HCT116 (cell line): ENCODE measurements around the gene GCC1. TPM values are rescaled to one million over a fixed set of nuclear protein-coding genes. Genes with fewer than 3 reads are reported as not detected.

Experiments used
- ATAC-seq: fragments of 200-7000 bp; cut with Tn5 transposase; 2 replicates; pipeline ENCODE4 v1.9.1; 2020; ENCODE audit warnings: mild to moderate bottlenecking, moderate library complexity
- BruUV-seq: library from RNA; stranded (reverse); fragments of 400-500 nt; replicated peaks from 2 replicates; lab custom pipeline; 2021; lab: Mats Ljungman, UMichigan
- CTCF ChIA-PET: fragments of 300-600 bp; sonication (Branson Sonifier 250); formaldehyde crosslinking; loops from one replicate; lab custom pipeline; 2021; ENCODE audit warnings: antibody characterized with exemption; lab: Charles Lee
- POLR2A ChIA-PET: fragments of 300-600, 350-600 bp; sonication (Branson Sonifier 250); formaldehyde crosslinking; loops from one replicate; lab custom pipeline; 2021; ENCODE audit warnings: antibody characterized with exemption; lab: Charles Lee
- RAD21 ChIA-PET, 2 experiments: fragments of 300-600 bp; sonication (Branson Sonifier 250); formaldehyde crosslinking; loops; one replicate each; lab custom pipeline; 2023; ENCODE audit warnings: low total read pairs in 2 of 2; ENCODE audit not compliant: uncharacterized antibody in 2 of 2, unreplicated experiment in 2 of 2, low non-redundant PET in 1 of 2; lab: Charles Lee
- DNase-seq: peaks from one replicate; pipeline ENCODE4 v3.0.0-alpha.2; 2010; ENCODE audit warnings: low read depth, low spot score
- H2AFZ ChIP-seq: fragments of 200-600 bp; shearing (Covaris generic), sonication (generic); 2 replicates; pipeline ENCODE4 v1.6.1; 2017; ENCODE audit warnings: low read depth, mixed run types, mixed read lengths, antibody characterized with exemption, low read length; ENCODE audit not compliant: poor library complexity, severe bottlenecking
- H3K27ac ChIP-seq: 2 replicates; pipeline ENCODE4 v1.5.1; 2012; ENCODE audit warnings: low read depth, low read length
- H3K27me3 ChIP-seq: fragments of 200-600 bp; sonication (generic); 2 replicates; pipeline ENCODE4 v1.6.1; 2016; ENCODE audit warnings: mixed run types, low read length, mixed read lengths; ENCODE audit not compliant: insufficient read depth
- H3K36me3 ChIP-seq, 2 experiments: fragments of 200-500 bp in 1 of 2; fragments of 200-600 bp in 1 of 2; sonication (Bioruptor generic) in 1 of 2; sonication (generic) in 1 of 2; 2 replicates each; pipeline versions ENCODE4 v1.5.1 to v1.6.1; 2014 to 2016; ENCODE audit warnings: low read length in 2 of 2, inconsistent platforms in 1 of 2, mixed read lengths in 1 of 2, mixed run types in 1 of 2; ENCODE audit not compliant: insufficient read depth in 2 of 2, control insufficient read depth in 1 of 2
- H3K4me1 ChIP-seq, 2 experiments: fragments of 200-600 bp in 1 of 2; sonication (generic) in 1 of 2; 2 replicates each; pipeline versions ENCODE4 v1.5.1 to v1.6.1; 2012 to 2017; ENCODE audit warnings: low read length in 2 of 2, inconsistent platforms in 1 of 2, mild to moderate bottlenecking in 1 of 2, mixed read lengths in 1 of 2, mixed run types in 1 of 2, moderate library complexity in 1 of 2; ENCODE audit not compliant: insufficient read depth in 2 of 2, control insufficient read depth in 1 of 2
- H3K4me2 ChIP-seq: fragments of 200-600 bp; sonication (generic); 2 replicates; pipeline ENCODE4 v1.6.1; 2017; ENCODE audit warnings: mixed run types, low read length, mixed read lengths
- H3K4me3 ChIP-seq, 2 experiments: fragments of 200-600 bp in 1 of 2; sonication (generic) in 1 of 2; replicated peaks in 1 of 2; 2 replicates each; pipeline ENCODE4 v1.5.1; 2011 to 2016; ENCODE audit warnings: low read length in 2 of 2, control low read depth in 1 of 2, low read depth in 1 of 2, mild to moderate bottlenecking in 1 of 2, mixed read lengths in 1 of 2, mixed run types in 1 of 2
- H3K79me2 ChIP-seq: fragments of 200-600 bp; sonication (generic); 2 replicates; pipeline ENCODE4 v1.6.1; 2017; ENCODE audit warnings: mild to moderate bottlenecking, mixed run types, low read length, moderate library complexity, mixed read lengths; ENCODE audit not compliant: insufficient read depth
- H3K9ac ChIP-seq: fragments of 200-600 bp; sonication (generic); 2 replicates; pipeline ENCODE4 v1.6.1; 2016; ENCODE audit warnings: low read length, mixed read lengths
- H3K9me2 ChIP-seq: fragments of 200-600 bp; sonication (generic), shearing (Covaris generic); 2 replicates; pipeline ENCODE4 v1.6.1; 2017; ENCODE audit warnings: mixed run types, mild to moderate bottlenecking, moderate library complexity; ENCODE audit not compliant: insufficient read depth
- H3K9me3 ChIP-seq, 2 experiments: fragments of 200-500 bp in 1 of 2; fragments of 200-600 bp in 1 of 2; sonication (Bioruptor generic) in 1 of 2; sonication (generic) in 1 of 2; 2 replicates each; pipeline ENCODE4 v1.6.1; 2014 to 2017; ENCODE audit warnings: low read length in 2 of 2, mixed read lengths in 2 of 2, inconsistent platforms in 1 of 2, low read depth in 1 of 2, mild to moderate bottlenecking in 1 of 2, mixed run types in 1 of 2, moderate library complexity in 1 of 2; ENCODE audit not compliant: control insufficient read depth in 1 of 2, insufficient read depth in 1 of 2
- H4K20me1 ChIP-seq: fragments of 200-600 bp; sonication (generic), shearing (Covaris generic); 2 replicates; pipeline ENCODE4 v1.6.1; 2017; ENCODE audit warnings: mixed run types, mild to moderate bottlenecking, moderate library complexity; ENCODE audit not compliant: insufficient read depth
- CTCF ChIP-seq, 3 experiments: fragments of 200-600 bp in 1 of 3; sonication (generic) in 1 of 3; IDR thresholded peaks in 2 of 3; conservative IDR thresholded peaks in 1 of 3; 2 replicates each; pipeline ENCODE4 v1.5.1; 2012 to 2017; ENCODE audit warnings: low read depth in 2 of 3, low read length in 2 of 3, antibody characterized with exemption in 1 of 3, borderline replicate concordance in 1 of 3, control low read depth in 1 of 3, mild to moderate bottlenecking in 1 of 3, mixed read lengths in 1 of 3, mixed run types in 1 of 3, moderate library complexity in 1 of 3; ENCODE audit not compliant: insufficient read depth in 1 of 3
- EGR1 ChIP-seq: IDR thresholded peaks from 2 replicates; pipeline ENCODE4 v1.6.1; 2012; ENCODE audit warnings: low read depth
- ELF1 ChIP-seq: IDR thresholded peaks from 2 replicates; pipeline ENCODE4 v1.6.1; 2012; ENCODE audit warnings: low read depth, borderline replicate concordance
- JUND ChIP-seq: IDR thresholded peaks from 2 replicates; pipeline ENCODE4 v1.6.1; 2012
- POLR2A ChIP-seq: IDR thresholded peaks from 2 replicates; pipeline ENCODE4 v1.7.0; 2011; ENCODE audit warnings: borderline replicate concordance; ENCODE audit not compliant: insufficient read depth, insufficient read length; ENCODE audit errors: extremely low read depth
- POLR2AphosphoS5 ChIP-seq: IDR thresholded peaks from 2 replicates; pipeline ENCODE4 v1.6.1; 2011; ENCODE audit warnings: mild to moderate bottlenecking, low read depth, low read length, moderate library complexity
- SP1 ChIP-seq: IDR thresholded peaks from 2 replicates; pipeline ENCODE4 v1.6.1; 2012; ENCODE audit warnings: low read depth
- TCF7L2 ChIP-seq: IDR thresholded peaks from 2 replicates; pipeline ENCODE4 v1.7.0; 2011; ENCODE audit warnings: borderline replicate concordance, inconsistent platforms; ENCODE audit not compliant: insufficient read depth, insufficient read length; ENCODE audit errors: extremely low read depth
- YY1 ChIP-seq: IDR thresholded peaks from 2 replicates; pipeline ENCODE4 v1.6.1; 2011; ENCODE audit warnings: low read length, low read depth, moderate library complexity, mild to moderate bottlenecking; ENCODE audit not compliant: insufficient replicate concordance; ENCODE audit errors: extremely low read depth
- ZFX ChIP-seq: fragments of 450-650 bp; IDR thresholded peaks from 2 replicates; pipeline ENCODE4 v1.6.1; 2017
- intact Hi-C: fragments of 100-400 bp; cut with micrococcal nuclease; formaldehyde crosslinking; loops from 2 replicates; pipeline ENCODE4 v1.10.0; 2022
- total RNA-seq: library from RNA; stranded (reverse); gene quantifications from one replicate; pipeline ENCODE4 v1.2.1, GENCODE V29; 2021; ENCODE audit not compliant: unreplicated experiment
- TF ChIP-seq, protein P1 (sequence below): IDR thresholded peaks from 2 replicates; pipeline ENCODE4 v1.6.1; 2012
- TF ChIP-seq, protein P2 (sequence below): IDR thresholded peaks from 2 replicates; pipeline ENCODE4 v1.6.1; 2012; ENCODE audit warnings: low read depth

GCC1 gene
- total RNA-seq, 1 experiment from 2014 or later = 17.9 TPM

DNA sequence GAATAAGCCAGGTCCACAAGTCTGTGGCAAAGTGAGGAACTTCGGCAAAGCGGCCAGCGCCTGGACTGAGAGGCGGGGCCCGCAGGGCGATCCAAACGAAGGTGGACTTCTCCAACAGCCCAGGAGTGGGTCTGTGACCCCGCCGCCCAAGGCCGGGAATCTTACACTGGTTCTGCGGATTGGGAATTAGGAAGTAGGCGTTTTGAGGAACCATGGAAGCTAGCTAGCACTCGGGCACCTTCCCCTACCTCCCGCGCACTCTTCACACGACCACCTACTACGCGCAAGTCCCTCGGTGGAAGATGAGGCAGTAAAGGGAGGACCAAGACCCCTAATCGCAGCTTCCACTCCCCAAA is 2.2 kb upstream of the GCC1 start:
- peak overlapping the region; percentile 89 for H3K9ac ChIP-seq
- H3K27ac ChIP-seq = peak overlapping the region; percentile 37; the same call in 1 of the 2 replicates
- H3K9me3 ChIP-seq = no peaks in the 10 kb centered on the region
- peak overlapping the region; percentile 94 for H3K4me2 ChIP-seq
- H3K27me3 ChIP-seq = no peaks in the 10 kb centered on the region
- DNase-seq (no peak), ATAC-seq (no peak)
- peak overlapping the region; percentile 76 to 87 for H3K4me3 ChIP-seq
- ChIA-PET CTCF (interaction anchor here (2.0 to 2.3 kb wide), 2 partner anchors 10 to 622 kb away, joined by 12 to 14 read pairs; no protein-coding TSS in a partner anchor), RAD21 (no interaction called here), POLR2A (no interaction called here)
- H4K20me1 ChIP-seq = no peaks in the 10 kb centered on the region
- BruUV-seq = no TSS peak
- H3K4me1 ChIP-seq = peaks cover 19 to 41% of the 10 kb centered on the region in 2 experiments; a peak in 3 of 4 replicates
- no peaks in the 10 kb centered on the region for H3K9me2 ChIP-seq
- H2AFZ ChIP-seq = no peak overlapping the region
- H3K79me2 ChIP-seq = peaks cover 37% of the 10 kb centered on the region
- peaks cover 13 to 22% of the 10 kb centered on the region in 2 experiments; a peak in 3 of 4 replicates for H3K36me3 ChIP-seq
- intact Hi-C loops = loop anchor here (5.0 kb wide), 2 partner anchors 65 to 195 kb away; partner anchors contain the start of genes SND1 and ZNF800
- peak; percentile 2 for TF ChIP-seq POLR2A
- TF ChIP-seq, protein P1, sequence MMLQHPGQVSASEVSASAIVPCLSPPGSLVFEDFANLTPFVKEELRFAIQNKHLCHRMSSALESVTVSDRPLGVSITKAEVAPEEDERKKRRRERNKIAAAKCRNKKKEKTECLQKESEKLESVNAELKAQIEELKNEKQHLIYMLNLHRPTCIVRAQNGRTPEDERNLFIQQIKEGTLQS = no peak

DNA sequence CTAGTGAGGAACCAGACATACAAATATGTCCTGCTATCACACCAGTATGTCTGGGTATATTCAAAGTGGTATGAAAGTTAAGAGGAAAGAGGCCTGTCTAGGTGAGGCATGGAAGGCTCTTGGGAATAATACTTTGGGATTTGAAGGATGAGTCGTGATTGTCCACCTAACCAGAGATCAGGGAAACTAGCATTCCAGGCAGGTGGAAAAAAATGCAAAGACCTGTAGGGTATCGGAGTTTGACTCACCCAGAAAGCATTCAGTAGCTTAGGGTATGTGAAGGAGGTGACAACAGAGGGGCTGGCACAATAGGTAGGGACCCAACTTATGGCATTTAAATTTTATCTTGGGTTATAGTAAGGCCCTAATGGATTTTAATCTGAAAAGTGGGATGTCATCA is 950 bp upstream of the GCC1 start:
- Histone ChIP-seq H2AFZ (no peak overlapping the region), H3K79me2 (peaks cover 43% of the 10 kb centered on the region), H3K4me3 (peak overlapping the region in 1 of 2 experiments; percentile 94; a peak in 1 of 4 replicates), H3K4me2 (peak overlapping the region; percentile 77), H4K20me1 (no peaks in the 10 kb centered on the region), H3K9ac (no peak overlapping the region), H3K9me3 (no peaks in the 10 kb centered on the region), H3K27me3 (no peaks in the 10 kb centered on the region), H3K36me3 (peaks cover 15 to 16% of the 10 kb centered on the region in 2 experiments; a peak in 3 of 4 replicates), H3K4me1 (peaks cover 19 to 41% of the 10 kb centered on the region in 2 experiments; a peak in 3 of 4 replicates), H3K9me2 (no peaks in the 10 kb centered on the region), H3K27ac (no peak overlapping the region)
- CTCF ChIA-PET = no interaction called here
- TF ChIP-seq SP1 (no peak), JUND (no peak), YY1 (no peak), EGR1 (no peak), ZFX (no peak), CTCF (IDR thresholded peaks at IDR 0.05 in 2 of 3, conservative IDR thresholded peaks at IDR 0.05 in 1 of 3; ENCODE audit: borderline replicate concordance in 1 of 3, insufficient read depth in 1 of 3, low read depth in 2 of 3, low read length in 2 of 3) (no peak), POLR2A (no peak), TCF7L2 (no peak), ELF1 (no peak), POLR2AphosphoS5 (no peak)
- TF ChIP-seq, protein P2, sequence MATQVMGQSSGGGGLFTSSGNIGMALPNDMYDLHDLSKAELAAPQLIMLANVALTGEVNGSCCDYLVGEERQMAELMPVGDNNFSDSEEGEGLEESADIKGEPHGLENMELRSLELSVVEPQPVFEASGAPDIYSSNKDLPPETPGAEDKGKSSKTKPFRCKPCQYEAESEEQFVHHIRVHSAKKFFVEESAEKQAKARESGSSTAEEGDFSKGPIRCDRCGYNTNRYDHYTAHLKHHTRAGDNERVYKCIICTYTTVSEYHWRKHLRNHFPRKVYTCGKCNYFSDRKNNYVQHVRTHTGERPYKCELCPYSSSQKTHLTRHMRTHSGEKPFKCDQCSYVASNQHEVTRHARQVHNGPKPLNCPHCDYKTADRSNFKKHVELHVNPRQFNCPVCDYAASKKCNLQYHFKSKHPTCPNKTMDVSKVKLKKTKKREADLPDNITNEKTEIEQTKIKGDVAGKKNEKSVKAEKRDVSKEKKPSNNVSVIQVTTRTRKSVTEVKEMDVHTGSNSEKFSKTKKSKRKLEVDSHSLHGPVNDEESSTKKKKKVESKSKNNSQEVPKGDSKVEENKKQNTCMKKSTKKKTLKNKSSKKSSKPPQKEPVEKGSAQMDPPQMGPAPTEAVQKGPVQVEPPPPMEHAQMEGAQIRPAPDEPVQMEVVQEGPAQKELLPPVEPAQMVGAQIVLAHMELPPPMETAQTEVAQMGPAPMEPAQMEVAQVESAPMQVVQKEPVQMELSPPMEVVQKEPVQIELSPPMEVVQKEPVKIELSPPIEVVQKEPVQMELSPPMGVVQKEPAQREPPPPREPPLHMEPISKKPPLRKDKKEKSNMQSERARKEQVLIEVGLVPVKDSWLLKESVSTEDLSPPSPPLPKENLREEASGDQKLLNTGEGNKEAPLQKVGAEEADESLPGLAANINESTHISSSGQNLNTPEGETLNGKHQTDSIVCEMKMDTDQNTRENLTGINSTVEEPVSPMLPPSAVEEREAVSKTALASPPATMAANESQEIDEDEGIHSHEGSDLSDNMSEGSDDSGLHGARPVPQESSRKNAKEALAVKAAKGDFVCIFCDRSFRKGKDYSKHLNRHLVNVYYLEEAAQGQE = no peak
- TF ChIP-seq, protein P1 = no peak
- intact Hi-C loops = loop anchor here (5.0 kb wide), 2 partner anchors 66 to 194 kb away; partner anchors contain the start of genes SND1 and ZNF800
- ATAC-seq (no peak), DNase-seq (no peak)
- POLR2A ChIA-PET = no interaction called here
- BruUV-seq = no TSS peak
- RAD21 ChIA-PET = interaction anchor here in 1 of 2 experiments (0.6 kb wide), 1 partner anchor 549 kb away, joined by 3 read pairs; no protein-coding TSS in a partner anchor
